ENCODE data around the gene NCBP3. TPM values are rescaled to one million over a fixed set of nuclear protein-coding genes. Genes with fewer than 3 reads are reported as not detected.

The NCBP3 gene
- total and polyA plus RNA-seq, 2 donors from 2014 or later = 14.5 to 41.5 TPM

GRCh38 chr17:3801792-3802191, 44.3 kb downstream of the NCBP3 start:
- Histone ChIP-seq H3K4me1 (ENCODE audit: control insufficient read depth in 2 of 3, insufficient read depth in 2 of 3, low read depth in 1 of 3, low read length in 3 of 3) (no peaks in the 10 kb centered on the region), H3K9me3 (ENCODE audit: control insufficient read depth in 2 of 3, insufficient read depth in 1 of 3, low read length in 3 of 3) (no peaks in the 10 kb centered on the region), H3K4me3 (ENCODE audit: low read length in 3 of 3) (no peak overlapping the region), H3K9ac (ENCODE audit: low read length in 3 of 3) (no peak overlapping the region), H3K27me3 (ENCODE audit: control insufficient read depth, insufficient read depth, low read length) (no peaks in the 10 kb centered on the region), H3K36me3 (ENCODE audit: control insufficient read depth in 2 of 3, insufficient read depth in 3 of 3, low read length in 3 of 3) (peaks cover 0 to 1% (median 0%) of the 10 kb centered on the region in 3 donors), H3K27ac (ENCODE audit: low read depth in 2 of 2, low read length in 2 of 2) (no peak overlapping the region)
- intact Hi-C loops (cut with DNase I) = no loop called here
- no peak for DNase-seq
- TF ChIP-seq, protein P1, sequence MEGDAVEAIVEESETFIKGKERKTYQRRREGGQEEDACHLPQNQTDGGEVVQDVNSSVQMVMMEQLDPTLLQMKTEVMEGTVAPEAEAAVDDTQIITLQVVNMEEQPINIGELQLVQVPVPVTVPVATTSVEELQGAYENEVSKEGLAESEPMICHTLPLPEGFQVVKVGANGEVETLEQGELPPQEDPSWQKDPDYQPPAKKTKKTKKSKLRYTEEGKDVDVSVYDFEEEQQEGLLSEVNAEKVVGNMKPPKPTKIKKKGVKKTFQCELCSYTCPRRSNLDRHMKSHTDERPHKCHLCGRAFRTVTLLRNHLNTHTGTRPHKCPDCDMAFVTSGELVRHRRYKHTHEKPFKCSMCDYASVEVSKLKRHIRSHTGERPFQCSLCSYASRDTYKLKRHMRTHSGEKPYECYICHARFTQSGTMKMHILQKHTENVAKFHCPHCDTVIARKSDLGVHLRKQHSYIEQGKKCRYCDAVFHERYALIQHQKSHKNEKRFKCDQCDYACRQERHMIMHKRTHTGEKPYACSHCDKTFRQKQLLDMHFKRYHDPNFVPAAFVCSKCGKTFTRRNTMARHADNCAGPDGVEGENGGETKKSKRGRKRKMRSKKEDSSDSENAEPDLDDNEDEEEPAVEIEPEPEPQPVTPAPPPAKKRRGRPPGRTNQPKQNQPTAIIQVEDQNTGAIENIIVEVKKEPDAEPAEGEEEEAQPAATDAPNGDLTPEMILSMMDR (IDR thresholded peaks at IDR 0.05; ENCODE audit: borderline replicate concordance, extremely low read depth, insufficient read depth) = no peak
- FAIRE-seq = no peak

DNA sequence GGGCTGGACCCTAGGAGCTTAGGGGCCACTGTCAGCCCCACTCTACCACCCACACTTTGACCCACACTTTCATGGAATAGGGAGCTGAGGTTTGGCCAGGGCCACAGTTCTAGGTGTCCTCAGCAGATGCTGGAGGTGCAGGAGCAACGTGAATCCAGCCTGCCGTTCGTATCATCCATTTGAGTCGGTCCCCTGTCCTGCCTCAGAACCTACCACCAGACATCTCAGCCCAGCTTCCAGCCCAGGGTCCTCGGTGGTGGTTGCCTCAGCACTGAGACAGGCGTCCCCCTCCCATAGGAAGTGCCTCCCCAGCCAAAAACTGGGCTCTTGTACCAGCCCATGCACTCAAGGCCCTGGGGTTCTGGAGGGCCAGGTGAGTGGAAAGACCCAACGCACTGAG, 44.7 kb downstream of the NCBP3 start:
- Histone ChIP-seq H3K9ac (ENCODE audit: low read length in 3 of 3) (no peak overlapping the region), H3K4me1 (ENCODE audit: control insufficient read depth in 2 of 3, insufficient read depth in 2 of 3, low read depth in 1 of 3, low read length in 3 of 3) (no peaks in the 10 kb centered on the region), H3K9me3 (ENCODE audit: control insufficient read depth in 2 of 3, insufficient read depth in 1 of 3, low read length in 3 of 3) (no peaks in the 10 kb centered on the region), H3K27ac (ENCODE audit: low read depth in 2 of 2, low read length in 2 of 2) (no peak overlapping the region), H3K36me3 (ENCODE audit: control insufficient read depth in 2 of 3, insufficient read depth in 3 of 3, low read length in 3 of 3) (no peaks in the 10 kb centered on the region), H3K4me3 (ENCODE audit: low read length in 3 of 3) (no peak overlapping the region), H3K27me3 (ENCODE audit: control insufficient read depth, insufficient read depth, low read length) (no peaks in the 10 kb centered on the region)
- no peak for DNase-seq
- no peak for FAIRE-seq
- TF ChIP-seq, protein P1 (IDR thresholded peaks at IDR 0.05; ENCODE audit: borderline replicate concordance, extremely low read depth, insufficient read depth) = no peak
- intact Hi-C loops (cut with DNase I) = no loop called here

DNA sequence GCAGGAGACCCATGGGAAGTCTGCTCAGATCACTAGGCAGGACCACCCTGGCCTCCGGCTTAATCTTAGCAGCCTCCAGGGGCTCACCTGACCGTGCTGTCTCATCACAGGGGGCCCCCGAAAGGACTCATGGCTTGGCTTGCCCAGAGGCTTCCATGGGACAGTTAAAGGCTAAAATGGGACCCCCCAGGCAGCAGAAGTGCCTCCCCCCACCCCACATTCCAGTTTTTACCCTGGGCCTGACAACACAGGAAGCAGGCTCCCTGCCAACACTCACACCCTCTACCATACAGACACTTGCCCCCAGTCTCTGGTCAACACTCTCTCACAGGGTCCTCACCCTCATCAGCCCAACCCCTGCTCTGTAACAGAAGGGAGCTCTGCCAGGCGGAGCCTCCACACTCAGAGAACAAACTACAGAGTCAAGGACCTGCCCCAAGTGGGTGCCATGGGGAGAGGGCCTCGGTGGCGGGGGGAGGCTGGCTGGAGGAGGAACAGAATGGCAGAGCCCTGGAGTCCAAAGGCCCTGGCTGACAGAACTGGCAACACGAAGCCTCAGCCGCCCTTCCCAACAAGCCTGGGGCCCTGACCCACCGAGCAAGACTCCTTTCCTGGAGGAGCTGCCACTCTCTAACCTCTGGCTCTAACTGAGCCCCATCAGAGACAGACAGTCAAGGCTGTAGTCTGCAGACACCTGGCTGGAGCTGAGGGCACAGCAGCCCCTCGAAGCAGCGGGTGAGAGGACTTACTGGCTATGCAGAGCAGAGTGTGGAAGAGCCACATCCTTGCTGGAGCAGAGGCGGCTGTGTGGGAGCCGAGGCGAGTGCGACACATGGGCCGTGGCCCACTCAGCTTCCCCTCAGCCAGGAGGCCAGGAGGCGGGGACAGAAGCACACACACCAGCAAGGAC, 45.4 kb downstream of the NCBP3 start, which contains the start of gene ITGAE:
ITGAE (minus strand) TSS at position 827 of the 910 bp plus-strand sequence; CDS start at position 783, 44 bp downstream.
- Histone ChIP-seq H3K4me1 (ENCODE audit: control insufficient read depth in 2 of 3, insufficient read depth in 2 of 3, low read depth in 1 of 3, low read length in 3 of 3) (peaks cover 0 to 3% (median 0%) of the 10 kb centered on the region in 3 donors), H3K27me3 (ENCODE audit: control insufficient read depth, insufficient read depth, low read length) (no peaks in the 10 kb centered on the region), H3K4me3 (ENCODE audit: low read length in 3 of 3) (no peak within 1 kb of the TSS), H3K9me3 (ENCODE audit: control insufficient read depth in 2 of 3, insufficient read depth in 1 of 3, low read length in 3 of 3) (no peaks in the 10 kb centered on the region), H3K9ac (ENCODE audit: low read length in 3 of 3) (no peak within 1 kb of the TSS), H3K27ac (ENCODE audit: low read depth in 2 of 2, low read length in 2 of 2) (no peak within 1 kb of the TSS), H3K36me3 (ENCODE audit: control insufficient read depth in 2 of 3, insufficient read depth in 3 of 3, low read length in 3 of 3) (no peaks in the 10 kb centered on the region)
- TF ChIP-seq, protein P1 (IDR thresholded peaks at IDR 0.05; ENCODE audit: borderline replicate concordance, extremely low read depth, insufficient read depth) = no peak
- FAIRE-seq (no peak), DNase-seq (no peak)
- intact Hi-C loops (cut with DNase I) = no loop called here
